A549 treated with CORT108297 at 1 μM for 4 hours (cell line): Measurements from ENCODE around the gene KCND2. TPM values are rescaled to one million over a fixed set of nuclear protein-coding genes. Genes with fewer than 3 reads are reported as not detected.

Experiments used
- total RNA-seq: library from RNA; stranded (reverse); fragments of 200-300 nt; extraction: Qiagen RNA extraction; gene quantifications from 5 replicates; pipeline ENCODE4 v1.2.3, GENCODE V29; 2022

Gene KCND2
- not detected in 5 replicates for total RNA-seq

DNA sequence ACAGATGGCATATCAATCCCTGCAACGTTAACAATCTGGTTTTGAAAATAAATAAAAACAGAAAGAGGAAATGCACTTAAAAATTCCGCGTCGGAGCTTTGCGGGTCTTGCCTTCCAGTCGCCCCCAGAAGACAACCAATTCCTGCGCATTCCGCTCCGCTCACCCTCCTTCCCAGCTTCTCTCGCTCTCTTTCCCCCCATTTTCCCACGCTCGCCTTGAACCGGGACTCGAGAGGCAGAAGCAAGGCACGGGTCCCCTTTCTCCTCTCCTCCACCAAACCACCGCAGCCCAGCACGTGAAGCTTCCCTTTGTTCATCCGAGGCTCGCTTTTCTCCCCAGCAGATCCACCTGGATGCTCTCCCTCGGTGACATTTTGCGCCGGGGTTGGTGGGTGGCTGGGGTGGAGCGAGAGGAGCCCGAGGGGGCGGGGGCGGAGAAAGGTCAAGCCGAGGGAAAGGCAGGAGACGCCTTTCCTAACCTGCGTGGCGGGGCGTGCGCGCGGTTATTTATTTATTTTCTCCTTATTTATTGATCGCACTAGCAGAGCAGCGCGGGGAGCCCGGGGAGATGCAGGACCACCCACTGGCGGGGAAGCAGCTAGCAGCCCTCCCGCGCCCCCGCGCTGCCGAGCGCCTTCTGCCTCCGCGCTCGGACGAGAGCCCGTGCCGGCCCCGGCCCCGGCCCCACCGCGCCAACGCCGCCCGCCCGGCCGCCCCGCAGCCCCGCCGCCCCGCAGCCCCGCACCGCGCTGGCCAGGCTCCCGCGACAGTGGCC is at the start of gene KCND2:
TSS of gene KCND2 (plus strand) at position 475 of the 775 bp plus-strand sequence.

